IPS-20b (cell line): Measurements from ENCODE around the gene MRPS18A.
"Not testable (repeated sequence)": the region's sequence is repeated elsewhere in the genome, so short reads cannot be mapped to it uniquely, and the experiment has no call there.

Source experiments
- H3K27ac ChIP-seq: one replicate; pipeline ENCODE4 v1.5.1; 2013; ENCODE audit warnings: low read length
- H3K27me3 ChIP-seq: 2 replicates; pipeline ENCODE4 v1.6.1; 2013; ENCODE audit warnings: mild to moderate bottlenecking, low read length, inconsistent platforms; ENCODE audit not compliant: insufficient read depth
- H3K36me3 ChIP-seq: 2 replicates; pipeline ENCODE4 v1.6.1; 2013; ENCODE audit warnings: low read depth, mild to moderate bottlenecking, inconsistent platforms, low read length, moderate library complexity; ENCODE audit not compliant: insufficient read depth
- H3K4me1 ChIP-seq: 2 replicates; pipeline ENCODE4 v1.6.1; 2013; ENCODE audit warnings: mild to moderate bottlenecking, control low read depth, inconsistent platforms, low read length, moderate library complexity; ENCODE audit not compliant: insufficient read depth
- H3K4me3 ChIP-seq: 2 replicates; pipeline ENCODE4 v1.5.1; 2013; ENCODE audit warnings: mild to moderate bottlenecking, low read length, inconsistent platforms
- H3K9ac ChIP-seq: 2 replicates; pipeline ENCODE4 v1.6.1; 2013; ENCODE audit warnings: low read depth, mild to moderate bottlenecking, inconsistent platforms, low read length, moderate library complexity
- H3K9me3 ChIP-seq: 2 replicates; pipeline ENCODE4 v1.6.1; 2013; ENCODE audit warnings: mild to moderate bottlenecking, low read depth, low read length, inconsistent platforms; ENCODE audit not compliant: insufficient read depth

MRPS18A gene

GRCh38 chr6:43635387-43636307 is 51.9 kb downstream of the MRPS18A start, which contains the start of gene MAD2L1BP:
Gene MAD2L1BP (plus strand): TSS chr6:43635840. CDS start chr6:43635876, 36 bp downstream.
- Histone ChIP-seq H3K4me1 (peaks cover 2% of the 10 kb centered on the region; the same call in 1 of the 2 replicates), H3K36me3 (peaks cover 33% of the 10 kb centered on the region), H3K27me3 (no peaks in the 10 kb centered on the region), H3K9ac (peak within 1 kb of the TSS; percentile 92), H3K9me3 (no peaks in the 10 kb centered on the region), H3K27ac (peak within 1 kb of the TSS; percentile 22), H3K4me3 (peak within 1 kb of the TSS; percentile 96)

- no peak overlapping the region for H3K27ac ChIP-seq
- no peaks in the 10 kb centered on the region for H3K9me3 ChIP-seq
- no peaks in the 10 kb centered on the region for H3K27me3 ChIP-seq
- H3K36me3 ChIP-seq, result peaks cover 25% of the 10 kb centered on the region
- peak overlapping the region; percentile 96; the same call in 1 of the 2 replicates for H3K4me3 ChIP-seq
- H3K4me1 ChIP-seq, result peaks cover 5% of the 10 kb centered on the region
- peak overlapping the region; percentile 92; the same call in 1 of the 2 replicates for H3K9ac ChIP-seq
Observed at GRCh38 chr6:43634702-43635303, 52.8 kb downstream of the MRPS18A start.

- H3K9ac ChIP-seq, H3K9me3 ChIP-seq, H3K4me1 ChIP-seq, H3K27ac ChIP-seq, H3K27me3 ChIP-seq, H3K4me3 ChIP-seq: not testable (repeated sequence)
- H3K36me3 ChIP-seq, result peaks cover 11% of the 10 kb centered on the region; the same call in 1 of the 2 replicates
Observed at GRCh38 chr6:43633002-43633401, 54.6 kb downstream of the MRPS18A start.

GRCh38 chr6:43630980-43631619 is 56.5 kb downstream of the MRPS18A start:
- no peak overlapping the region for H3K27ac ChIP-seq
- H3K9me3 ChIP-seq, result no peaks in the 10 kb centered on the region
- H3K27me3 ChIP-seq, result no peaks in the 10 kb centered on the region
- peaks cover 3% of the 10 kb centered on the region; the same call in 1 of the 2 replicates for H3K4me1 ChIP-seq
- H3K4me3 ChIP-seq, result no peak overlapping the region
- no peak overlapping the region for H3K9ac ChIP-seq
- H3K36me3 ChIP-seq, result peaks cover 15% of the 10 kb centered on the region

DNA sequence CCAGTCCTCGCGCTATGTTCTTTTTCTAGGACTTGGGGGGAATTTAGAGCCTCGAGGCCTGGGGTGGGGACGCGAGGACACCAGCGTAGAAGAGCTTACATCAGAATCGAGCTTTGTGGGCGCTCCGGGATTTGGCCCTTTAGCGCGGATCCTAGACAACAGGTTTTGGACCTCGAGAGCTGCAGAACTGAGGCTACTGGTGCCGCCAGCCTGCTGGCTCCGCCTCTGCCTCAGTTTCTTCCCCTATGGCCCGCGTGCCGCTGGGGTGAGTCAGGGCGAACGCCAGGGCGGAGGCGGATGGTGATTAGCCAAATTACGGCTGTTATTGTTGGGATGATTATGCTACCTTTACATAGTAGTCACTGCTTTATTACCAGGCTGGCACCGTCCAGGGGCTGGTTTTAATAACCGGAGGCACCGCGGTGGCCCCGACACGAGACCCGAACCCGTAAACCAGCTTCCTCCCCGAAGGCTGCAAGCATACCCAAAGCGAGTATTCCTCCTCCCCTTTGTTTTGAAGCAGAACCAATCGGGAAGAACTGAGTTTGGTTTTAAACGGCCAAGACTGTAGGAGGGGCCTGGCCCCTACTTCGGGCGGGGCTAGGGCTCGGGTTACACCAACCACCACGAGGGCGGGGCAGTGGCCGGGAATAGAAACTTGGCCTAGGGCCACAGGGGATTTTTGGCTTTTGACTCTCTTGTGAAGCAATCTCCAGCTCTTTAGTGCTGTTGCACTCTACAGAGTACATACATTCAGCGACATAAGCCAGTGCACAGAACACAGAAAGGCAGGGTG is 57.9 kb downstream of the MRPS18A start:
- no peaks in the 10 kb centered on the region for H3K9me3 ChIP-seq
- no peaks in the 10 kb centered on the region for H3K27me3 ChIP-seq
- H3K4me1 ChIP-seq, result peaks cover 3% of the 10 kb centered on the region; the same call in 1 of the 2 replicates
- H3K36me3 ChIP-seq, result peaks cover 29% of the 10 kb centered on the region
- H3K27ac ChIP-seq, result peak overlapping the region; percentile 99
- H3K9ac ChIP-seq, result peak overlapping the region; percentile 97
- peak overlapping the region; percentile 90 for H3K4me3 ChIP-seq

DNA sequence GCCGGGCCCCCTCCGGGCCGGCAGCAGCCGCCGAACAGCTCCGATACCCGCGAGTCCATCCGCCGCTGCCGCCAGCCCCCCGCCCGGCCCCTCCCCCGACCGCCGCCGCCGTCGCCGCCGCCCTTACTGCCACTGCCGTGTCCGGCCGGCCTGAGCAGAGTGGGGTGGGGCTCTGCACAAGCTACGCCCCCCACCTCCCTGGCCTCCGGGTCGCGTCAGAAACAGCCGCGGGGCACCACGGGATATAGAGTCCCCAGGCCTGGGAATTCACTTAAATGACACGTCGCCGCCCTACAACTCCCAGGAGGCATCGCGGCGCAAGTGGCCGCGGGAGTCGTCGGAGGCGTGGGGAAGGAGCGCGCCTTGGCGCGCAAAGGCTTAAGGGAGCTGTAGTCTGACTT is 58.5 kb downstream of the MRPS18A start, which contains the start of gene GTPBP2:
Gene GTPBP2, minus strand, starts transcription at position 161 of the 401 bp plus-strand sequence. Its CDS starts 102 bp downstream, at position 59.
- H3K9me3 ChIP-seq, result no peaks in the 10 kb centered on the region
- peak within 1 kb of the TSS; percentile 90 for H3K4me3 ChIP-seq
- H3K9ac ChIP-seq, result peak within 1 kb of the TSS; percentile 97
- peak within 1 kb of the TSS; percentile 99 for H3K27ac ChIP-seq
- peaks cover 3% of the 10 kb centered on the region; the same call in 1 of the 2 replicates for H3K4me1 ChIP-seq
- no peaks in the 10 kb centered on the region for H3K27me3 ChIP-seq
- peaks cover 35% of the 10 kb centered on the region for H3K36me3 ChIP-seq

GRCh38 chr6:43628393-43629103 is 59.0 kb downstream of the MRPS18A start:
- peak overlapping the region; percentile 89 for H3K9ac ChIP-seq
- H3K4me1 ChIP-seq, result peaks cover 3% of the 10 kb centered on the region; the same call in 1 of the 2 replicates
- peak overlapping the region; percentile 3 for H3K27ac ChIP-seq
- no peaks in the 10 kb centered on the region for H3K27me3 ChIP-seq
- H3K4me3 ChIP-seq, result peak overlapping the region; percentile 75
- no peaks in the 10 kb centered on the region for H3K9me3 ChIP-seq
- H3K36me3 ChIP-seq, result peaks cover 41% of the 10 kb centered on the region

- Histone ChIP-seq H3K36me3 (peaks cover 54% of the 10 kb centered on the region), H3K9ac (no peak overlapping the region), H3K27ac (no peak overlapping the region), H3K4me1 (peaks cover 3% of the 10 kb centered on the region; the same call in 1 of the 2 replicates), H3K9me3 (no peaks in the 10 kb centered on the region), H3K4me3 (no peak overlapping the region), H3K27me3 (no peaks in the 10 kb centered on the region)
Observed at GRCh38 chr6:43627008-43627825, 60.4 kb downstream of the MRPS18A start.

DNA sequence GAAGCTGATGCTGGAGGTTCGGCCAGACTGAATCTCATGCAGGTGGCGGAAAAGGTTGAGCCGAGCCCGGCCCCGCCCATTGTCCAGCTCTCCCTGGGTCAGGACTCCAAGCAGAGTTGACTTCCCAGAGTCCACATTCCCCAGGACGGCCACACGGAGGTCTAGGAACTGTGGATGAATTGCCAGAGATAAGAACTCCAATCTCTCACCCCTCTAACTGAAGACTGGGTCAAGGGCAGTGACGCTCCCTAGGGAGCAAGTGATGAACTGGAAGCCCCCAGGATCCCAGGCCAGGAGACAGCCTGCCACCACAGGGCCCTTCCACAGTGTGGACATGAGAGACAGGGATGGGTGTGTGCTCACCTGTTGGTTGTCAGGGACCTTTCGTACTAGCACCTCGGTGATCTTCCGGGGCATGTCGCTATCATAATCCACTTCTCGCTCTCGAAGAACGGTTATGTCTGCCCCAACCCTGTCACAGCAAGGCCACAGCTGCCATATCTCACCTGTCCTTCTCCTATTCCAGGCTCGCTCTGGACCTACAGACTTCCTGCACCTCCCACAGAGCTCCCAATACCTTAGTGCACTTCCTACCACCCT is 62.1 kb downstream of the MRPS18A start:
- Histone ChIP-seq H3K9ac (no peak overlapping the region), H3K36me3 (peaks cover 71% of the 10 kb centered on the region), H3K4me1 (peaks cover 3% of the 10 kb centered on the region; the same call in 1 of the 2 replicates), H3K27me3 (no peaks in the 10 kb centered on the region), H3K9me3 (no peaks in the 10 kb centered on the region), H3K27ac (no peak overlapping the region), H3K4me3 (no peak overlapping the region)
